AG04450 (cell line): Measurements from ENCODE around the gene HSPA4. TPM values are rescaled to one million over a fixed set of nuclear protein-coding genes. Genes with fewer than 3 reads are reported as not detected.

ENCODE experiments used
- CTCF ChIA-PET: fragments of 300-600, 350-600 bp; formaldehyde crosslinking; extraction: SDS; loops from one replicate; lab custom pipeline; 2022; ENCODE audit warnings: antibody characterized with exemption, inconsistent platforms; lab: Charles Lee
- POLR2A ChIA-PET: fragments of 350-600 bp; formaldehyde crosslinking; extraction: SDS; loops from one replicate; lab custom pipeline; 2021; ENCODE audit warnings: antibody characterized with exemption, inconsistent platforms; lab: Yijun Ruan, JAX
- DNase-seq: peaks from one replicate; pipeline ENCODE4 v3.0.0-alpha.2; 2011; ENCODE audit warnings: low read depth, low spot score
- H3K27ac ChIP-seq: one replicate; pipeline ENCODE4 v1.5.1; 2012; ENCODE audit warnings: low read depth, low read length, control low read depth
- H3K27me3 ChIP-seq: one replicate; pipeline ENCODE4 v1.6.0; 2012; ENCODE audit warnings: low read length; ENCODE audit not compliant: control insufficient read depth, insufficient read depth
- H3K4me3 ChIP-seq: 2 replicates; pipeline ENCODE4 v1.5.1; 2011; ENCODE audit warnings: mild to moderate bottlenecking, low read depth, low read length, control low read depth
- H3K9me3 ChIP-seq: 2 replicates; pipeline ENCODE4 v1.5.1; 2012; ENCODE audit warnings: low read length; ENCODE audit not compliant: control insufficient read depth, insufficient read depth
- polyA plus RNA-seq: library from polyadenylated mRNA; depleted of rRNA; stranded (reverse); fragments of >200 nt; gene quantifications from 2 replicates; pipeline ENCODE4 v1.2.3, GENCODE V29; 2011; rRNA removed
- small RNA-seq: library from RNA; depleted of rRNA; stranded (forward); fragments of <200 nt; gene quantifications from one replicate; pipeline ENCODE3, GENCODE V24; 2012; ENCODE audit warnings: low read depth; ENCODE audit not compliant: insufficient read length
- TF ChIP-seq, protein P1 (sequence below): IDR thresholded peaks from 2 replicates; pipeline ENCODE4 v1.5.1; 2011; ENCODE audit warnings: low read depth, low read length, control low read depth, inconsistent platforms

HSPA4 gene
- polyA plus RNA-seq, 1 experiment: 96.9 TPM

DNA sequence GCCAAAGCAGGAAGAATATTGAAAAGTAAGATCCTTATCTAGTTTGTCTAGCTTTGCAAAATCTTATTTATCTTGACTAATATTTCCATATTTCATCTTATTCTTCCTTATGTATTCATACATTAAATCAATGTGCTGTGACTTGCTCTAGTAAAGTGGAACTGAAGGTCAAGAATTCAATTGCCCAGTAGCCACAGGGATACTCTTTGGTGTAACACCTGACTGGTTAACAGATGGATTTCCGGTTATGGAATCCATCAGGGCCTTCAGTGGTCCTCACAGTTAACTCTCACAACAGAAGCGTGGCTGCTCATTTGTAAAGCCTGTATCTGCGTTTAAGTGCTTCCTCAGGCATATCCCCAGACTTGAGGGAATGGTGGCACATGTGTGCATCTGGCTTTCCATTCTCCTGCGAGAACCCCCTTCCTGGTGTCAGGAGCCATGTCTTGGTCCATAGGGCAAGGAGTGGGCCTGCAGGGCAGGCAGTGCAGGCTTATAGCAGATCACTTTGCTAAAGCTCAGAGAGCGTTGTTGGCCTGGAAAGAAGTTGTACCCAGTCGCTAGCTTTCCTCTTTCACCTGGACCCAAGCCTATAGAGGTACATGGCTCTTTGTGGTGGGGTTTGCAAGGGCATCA is 99.2 kb downstream of the HSPA4 start:
- CTCF ChIA-PET: interaction anchor here (0.7 kb wide), 1 partner anchor 802 kb away, joined by 9 read pairs; no protein-coding TSS in a partner anchor
- TF ChIP-seq, protein P1, sequence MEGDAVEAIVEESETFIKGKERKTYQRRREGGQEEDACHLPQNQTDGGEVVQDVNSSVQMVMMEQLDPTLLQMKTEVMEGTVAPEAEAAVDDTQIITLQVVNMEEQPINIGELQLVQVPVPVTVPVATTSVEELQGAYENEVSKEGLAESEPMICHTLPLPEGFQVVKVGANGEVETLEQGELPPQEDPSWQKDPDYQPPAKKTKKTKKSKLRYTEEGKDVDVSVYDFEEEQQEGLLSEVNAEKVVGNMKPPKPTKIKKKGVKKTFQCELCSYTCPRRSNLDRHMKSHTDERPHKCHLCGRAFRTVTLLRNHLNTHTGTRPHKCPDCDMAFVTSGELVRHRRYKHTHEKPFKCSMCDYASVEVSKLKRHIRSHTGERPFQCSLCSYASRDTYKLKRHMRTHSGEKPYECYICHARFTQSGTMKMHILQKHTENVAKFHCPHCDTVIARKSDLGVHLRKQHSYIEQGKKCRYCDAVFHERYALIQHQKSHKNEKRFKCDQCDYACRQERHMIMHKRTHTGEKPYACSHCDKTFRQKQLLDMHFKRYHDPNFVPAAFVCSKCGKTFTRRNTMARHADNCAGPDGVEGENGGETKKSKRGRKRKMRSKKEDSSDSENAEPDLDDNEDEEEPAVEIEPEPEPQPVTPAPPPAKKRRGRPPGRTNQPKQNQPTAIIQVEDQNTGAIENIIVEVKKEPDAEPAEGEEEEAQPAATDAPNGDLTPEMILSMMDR: no peak
- POLR2A ChIA-PET: no interaction called here

DNA sequence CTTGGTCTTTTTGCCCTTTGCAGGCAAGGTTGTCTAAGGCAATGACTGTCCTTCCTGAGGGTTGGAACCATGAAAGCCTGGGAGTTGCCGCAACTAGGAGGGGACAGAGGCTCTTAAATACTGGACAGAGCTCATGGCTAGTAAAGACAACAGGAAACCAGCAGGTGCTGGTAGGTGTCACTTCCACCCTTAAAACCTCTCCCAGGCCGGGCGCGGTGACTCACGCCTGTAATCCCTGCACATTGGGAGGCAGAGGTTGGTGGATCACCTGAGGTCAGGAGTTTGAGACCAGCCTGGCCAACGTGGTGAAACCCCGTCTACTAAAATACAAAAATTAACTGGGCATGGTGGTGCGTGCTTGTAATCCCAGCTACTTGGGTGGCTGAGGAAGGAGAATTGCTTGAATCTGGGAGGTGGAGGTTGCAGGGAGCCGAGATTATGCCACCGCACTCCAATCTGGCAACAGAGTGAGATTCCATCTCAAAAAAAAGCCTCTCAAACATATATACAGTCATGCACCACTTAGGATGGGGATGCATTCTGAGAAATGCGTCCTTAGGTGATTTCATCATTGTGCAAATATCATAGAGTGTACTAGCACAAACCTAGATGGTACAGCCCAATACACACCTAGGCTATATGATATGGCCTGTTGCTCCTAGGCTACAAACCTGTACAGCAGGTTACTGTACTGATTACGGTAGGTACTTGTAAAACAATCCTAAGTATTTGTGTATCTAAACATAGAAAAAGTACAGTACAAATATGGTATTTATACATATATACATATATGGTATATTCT is 102.7 kb downstream of the HSPA4 start:
- DNase-seq: no peak
- Histone ChIP-seq H3K27me3 (peaks cover 6% of the 10 kb centered on the region), H3K9me3 (no peaks in the 10 kb centered on the region), H3K27ac (no peak overlapping the region), H3K4me3 (no peak overlapping the region)
- POLR2A ChIA-PET: no interaction called here
- TF ChIP-seq, protein P1: no peak
- CTCF ChIA-PET: no interaction called here

More for the DNA sequence above, 99.2 kb downstream of the HSPA4 start:
- H3K4me3 ChIP-seq: no peak overlapping the region
- no peak overlapping the region for H3K27ac ChIP-seq
- DNase-seq: no peak
- no peaks in the 10 kb centered on the region for H3K9me3 ChIP-seq
- peaks cover 6% of the 10 kb centered on the region for H3K27me3 ChIP-seq

DNA sequence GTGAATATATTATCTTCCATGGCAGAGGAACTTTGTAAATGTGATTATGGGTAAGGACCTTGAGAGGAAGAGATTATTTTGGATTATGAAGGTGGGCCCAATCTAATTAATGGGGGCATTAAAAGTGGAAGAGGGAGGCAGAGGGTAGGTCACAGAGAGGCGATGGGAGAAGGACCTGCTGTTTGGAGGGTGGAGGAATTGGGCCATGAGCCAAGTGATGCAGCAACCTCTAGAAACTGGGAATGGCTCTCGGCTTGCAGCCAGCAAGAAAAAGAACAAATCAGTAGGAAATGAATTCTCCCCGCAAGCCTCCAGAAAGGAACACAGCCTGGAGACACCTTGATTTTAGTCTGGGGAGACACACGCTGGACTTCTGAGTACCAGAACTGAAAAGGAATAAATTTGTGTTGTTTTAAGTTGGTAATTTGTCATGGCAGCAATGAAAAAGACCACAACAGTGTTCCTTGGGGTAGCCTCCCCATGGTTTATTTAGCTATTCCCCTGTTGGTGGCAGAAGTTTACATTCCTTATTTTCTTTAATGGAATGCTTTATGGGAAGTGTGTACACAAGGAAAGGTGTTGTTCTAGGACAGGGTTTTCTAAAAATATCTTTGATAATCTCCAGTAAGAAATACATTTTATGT is 103.6 kb downstream of the HSPA4 start:
- TF ChIP-seq, protein P1: no peak
- peaks cover 6% of the 10 kb centered on the region for H3K27me3 ChIP-seq
- no peak for DNase-seq
- CTCF ChIA-PET: no interaction called here
- POLR2A ChIA-PET: no interaction called here
- H3K9me3 ChIP-seq: no peaks in the 10 kb centered on the region
- H3K4me3 ChIP-seq: no peak overlapping the region
- H3K27ac ChIP-seq: no peak overlapping the region

Small RNAs within 50 kb of the gene (small RNA-seq; reads per million reads assigned to genes)
- gene AC113410.1 (not detected), gene AC113410.3 (not detected)

Other genes starting within 250 kb of the HSPA4 start
- gene SOWAHA, start 238.7 kb upstream of the HSPA4 start, polyA plus RNA-seq: 0.05 TPM in 1 of 2 replicates, not detected in the other
- gene SHROOM1, start 221.4 kb upstream of the HSPA4 start, polyA plus RNA-seq: 4.5 and 6.0 TPM in 2 replicates
- gene GDF9, start 185.5 kb upstream of the HSPA4 start, polyA plus RNA-seq: 0.14 and 0.15 TPM in 2 replicates
- gene UQCRQ, start 185.4 kb upstream of the HSPA4 start, polyA plus RNA-seq: 318 and 329 TPM in 2 replicates
- gene LEAP2, start 178.3 kb upstream of the HSPA4 start, polyA plus RNA-seq: 0.61 and 0.91 TPM in 2 replicates
- gene AFF4, start 88.4 kb upstream of the HSPA4 start, polyA plus RNA-seq: 57.6 and 62.3 TPM in 2 replicates
- gene ZCCHC10, start 25.5 kb upstream of the HSPA4 start, polyA plus RNA-seq: 27.7 and 28.8 TPM in 2 replicates